Colon (tissue), 2 donors: ENCODE data around the gene MAP2K7.
"Not testable (repeated sequence)": the region's sequence is repeated elsewhere in the genome, so short reads cannot be mapped to it uniquely, and the experiment has no call there.

Experiments used
- FAIRE-seq: peaks from 2 replicates; lab custom pipeline; 2012; peaks lifted over from hg19 to GRCh38; lab: Jason Lieb, UNC
- donor health status: control.
- donor health status: control.

Gene MAP2K7

GRCh38 chr19:7903244-7904073, at the start of gene MAP2K7:
Gene MAP2K7 (plus strand): TSS chr19:7903877. CDS start chr19:7903945, 68 bp downstream.
- no peak for FAIRE-seq

DNA sequence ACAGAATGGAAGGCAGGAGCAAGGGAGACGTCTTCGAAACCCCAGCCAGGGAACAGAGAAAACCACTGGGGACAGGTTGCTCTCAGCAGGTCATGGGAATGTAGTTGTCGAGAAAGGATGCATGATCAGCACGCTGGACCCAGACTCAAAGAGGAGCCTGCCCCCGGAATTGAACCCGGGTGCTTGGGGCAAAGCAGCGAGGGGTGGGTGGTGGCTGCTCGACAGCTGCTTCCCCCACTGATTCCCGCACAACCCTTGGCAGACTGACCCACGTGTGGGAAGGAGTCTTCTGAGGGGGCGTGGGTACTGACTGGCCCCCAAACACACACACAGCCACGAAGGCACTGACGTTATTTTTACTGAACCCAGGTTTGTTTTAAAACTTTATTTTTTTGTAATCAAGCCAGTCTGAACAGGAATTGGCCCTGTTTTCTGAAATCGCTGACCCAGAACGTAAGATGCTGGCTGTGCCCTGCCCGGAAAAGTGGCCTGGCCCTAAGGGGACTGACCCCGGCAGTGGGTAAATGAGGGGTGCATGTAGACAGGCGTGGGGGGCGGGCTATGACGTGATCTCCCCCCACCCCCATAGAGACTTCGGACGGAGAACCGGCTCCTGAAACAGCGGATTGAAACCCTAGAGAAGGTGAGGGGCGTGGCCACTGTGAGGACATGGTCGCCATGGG, 48.1 kb upstream of the MAP2K7 start:
- no peak for FAIRE-seq

- no peak for FAIRE-seq
Measured at GRCh38 chr19:7856109-7856591, 47.5 kb upstream of the MAP2K7 start.

DNA sequence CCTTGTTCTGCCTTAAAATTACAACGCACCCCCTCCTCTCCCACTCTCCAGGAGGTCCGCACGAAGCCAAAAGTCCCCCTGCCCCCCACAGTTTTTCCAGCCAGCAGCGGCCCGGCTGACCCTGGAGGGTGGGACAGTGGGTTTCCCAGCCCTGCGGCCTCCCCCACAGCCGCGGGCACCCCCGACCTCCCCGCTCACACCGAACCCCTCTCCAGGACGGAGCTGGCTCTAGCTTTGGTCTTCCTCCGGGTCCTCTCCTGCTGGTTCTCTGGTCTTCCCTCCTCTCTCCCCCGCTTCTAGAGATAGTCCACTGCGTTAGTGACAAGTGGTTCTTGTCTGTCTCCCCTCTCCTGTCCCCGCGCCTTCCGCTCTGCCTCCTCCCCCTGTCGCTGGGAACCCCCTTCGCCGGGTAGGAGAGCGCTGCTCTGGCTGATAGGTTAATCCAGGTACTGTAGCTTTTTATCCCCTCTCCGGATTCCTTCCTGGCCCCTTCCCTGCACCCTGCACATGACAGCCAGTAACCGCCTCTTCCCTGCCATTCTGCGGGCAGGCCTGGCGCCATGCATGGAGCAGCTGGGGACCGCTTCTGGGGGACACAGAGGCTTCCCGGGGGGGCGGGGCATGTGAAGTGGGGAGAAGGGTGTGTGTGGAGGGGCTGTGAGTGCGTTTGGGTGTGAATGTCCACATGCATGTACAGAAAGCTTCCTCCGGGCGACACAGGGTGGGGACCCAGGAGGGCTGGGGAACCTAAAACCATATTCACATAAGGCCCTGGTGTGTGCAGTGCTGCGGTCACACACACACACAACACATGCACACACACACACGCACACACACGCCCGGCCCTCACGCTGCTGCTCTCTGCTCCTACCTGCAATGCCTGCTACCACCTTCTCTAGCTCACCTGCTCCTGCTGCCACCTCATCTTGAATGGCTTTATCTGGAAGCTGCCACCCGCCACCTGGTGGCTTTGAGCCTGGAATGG, 46.7 kb upstream of the MAP2K7 start:
- no peak for FAIRE-seq

DNA sequence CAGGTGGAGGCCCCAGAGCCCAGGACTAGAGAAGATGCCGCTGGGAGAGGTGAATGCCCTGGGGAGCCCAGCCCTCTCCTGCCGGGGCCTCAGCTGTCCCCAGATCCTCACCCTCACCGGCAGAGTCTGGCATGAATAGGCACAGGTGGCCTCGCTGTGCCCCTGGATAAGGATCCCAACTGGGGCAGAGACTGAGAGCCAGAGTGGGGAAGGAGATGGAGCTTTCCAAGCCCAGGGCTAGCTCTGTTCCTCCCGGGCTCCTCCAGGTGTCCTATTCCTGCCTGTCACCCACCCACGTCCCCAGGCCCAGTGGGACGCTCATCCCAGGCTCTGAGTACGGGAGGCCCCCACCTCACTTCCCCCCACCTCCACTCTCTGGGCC, 46.0 kb upstream of the MAP2K7 start:
- no peak for FAIRE-seq

DNA sequence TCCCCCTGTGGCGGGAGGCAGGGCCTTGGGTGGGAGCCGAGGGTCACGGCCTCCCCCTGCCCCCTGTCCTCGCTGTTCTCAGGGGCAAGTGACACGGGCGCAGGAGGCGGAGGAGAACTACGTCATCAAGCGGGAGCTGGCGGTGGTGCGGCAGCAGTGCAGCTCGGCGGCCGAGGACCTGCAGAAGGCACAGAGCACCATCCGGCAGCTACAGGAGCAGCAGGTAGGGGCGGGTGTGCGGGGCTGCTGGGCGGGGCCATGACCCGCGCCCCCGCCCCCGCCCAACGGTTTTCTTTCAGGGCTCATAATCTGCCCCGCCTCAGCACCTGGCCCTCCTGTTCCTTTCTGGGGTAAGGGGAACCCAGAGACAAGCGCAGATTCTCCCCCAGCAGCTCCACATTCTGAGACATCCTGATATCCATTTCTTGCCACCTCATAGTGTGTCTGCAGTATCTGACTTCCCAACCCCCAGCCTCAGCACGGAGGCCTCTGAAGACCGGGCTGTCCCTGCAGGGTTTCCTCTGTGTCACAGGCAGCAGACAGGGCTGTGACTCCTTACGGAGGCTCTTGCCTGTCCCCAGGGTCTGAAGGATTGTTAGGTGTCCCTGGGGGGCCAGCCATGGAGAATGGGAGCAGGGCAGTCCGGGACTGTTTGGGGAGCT, 45.4 kb upstream of the MAP2K7 start:
- no peak for FAIRE-seq

DNA sequence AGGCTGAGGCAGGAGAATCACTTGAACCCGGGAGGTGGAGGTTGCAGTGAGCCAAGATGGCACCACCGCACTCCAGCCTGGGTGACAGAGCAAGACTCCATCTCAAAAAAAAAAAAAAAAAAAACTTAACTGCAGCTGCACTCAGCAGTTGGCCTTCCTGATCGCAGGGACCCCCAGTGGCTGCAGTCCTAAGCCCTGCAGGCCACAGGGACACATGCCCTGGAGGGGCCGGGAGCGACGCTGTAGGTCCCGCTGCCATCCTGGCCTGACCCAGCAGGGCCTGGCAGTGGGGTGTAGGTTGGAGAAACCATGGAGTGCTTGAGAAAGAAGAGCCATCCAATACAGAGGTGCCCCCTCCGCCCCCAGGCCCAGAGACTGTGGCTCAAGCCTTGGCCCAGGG, 44.6 kb upstream of the MAP2K7 start:
- not testable (repeated sequence) for FAIRE-seq

DNA sequence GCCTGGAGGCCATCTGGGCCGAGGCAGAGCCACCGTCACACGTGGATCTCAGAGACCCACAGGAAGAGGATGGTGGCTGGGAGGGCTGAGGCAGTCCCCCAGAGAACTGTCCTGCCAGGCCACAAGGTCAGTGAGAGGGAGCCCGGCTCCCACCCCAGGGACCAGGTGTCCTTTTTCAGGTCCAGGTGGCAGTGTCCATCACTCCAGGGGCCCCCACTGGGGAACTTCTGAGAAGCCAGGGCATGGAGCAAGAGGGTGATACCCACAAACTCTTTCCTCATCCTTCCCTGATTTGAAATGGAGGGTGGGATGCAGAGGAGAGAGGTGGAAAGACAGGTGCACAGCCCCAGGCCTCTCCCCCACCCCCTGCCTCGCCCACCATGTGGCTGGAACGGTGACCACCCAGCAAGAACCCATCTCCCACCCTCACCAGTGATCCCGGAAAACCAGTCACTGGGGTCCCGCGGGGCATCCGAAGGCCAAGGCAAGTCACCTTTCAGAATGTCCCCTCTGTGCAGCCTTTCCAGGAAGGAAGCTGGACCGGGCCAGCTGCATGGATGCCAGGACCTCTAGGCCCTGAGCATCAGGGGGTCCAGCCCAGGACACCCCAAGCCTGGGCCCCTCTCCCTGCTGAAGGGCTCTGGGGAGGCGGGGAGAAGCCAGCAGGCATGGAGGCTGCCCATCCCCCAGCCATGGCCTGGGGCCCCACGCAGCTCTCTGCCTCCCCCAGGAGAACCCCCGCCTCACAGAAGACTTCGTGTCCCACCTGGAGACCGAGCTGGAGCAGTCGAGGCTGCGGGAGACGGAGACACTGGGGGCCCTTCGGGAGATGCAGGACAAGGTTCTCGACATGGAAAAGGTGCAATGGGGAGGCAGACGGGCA, 43.6 kb upstream of the MAP2K7 start:
- no peak for FAIRE-seq

DNA sequence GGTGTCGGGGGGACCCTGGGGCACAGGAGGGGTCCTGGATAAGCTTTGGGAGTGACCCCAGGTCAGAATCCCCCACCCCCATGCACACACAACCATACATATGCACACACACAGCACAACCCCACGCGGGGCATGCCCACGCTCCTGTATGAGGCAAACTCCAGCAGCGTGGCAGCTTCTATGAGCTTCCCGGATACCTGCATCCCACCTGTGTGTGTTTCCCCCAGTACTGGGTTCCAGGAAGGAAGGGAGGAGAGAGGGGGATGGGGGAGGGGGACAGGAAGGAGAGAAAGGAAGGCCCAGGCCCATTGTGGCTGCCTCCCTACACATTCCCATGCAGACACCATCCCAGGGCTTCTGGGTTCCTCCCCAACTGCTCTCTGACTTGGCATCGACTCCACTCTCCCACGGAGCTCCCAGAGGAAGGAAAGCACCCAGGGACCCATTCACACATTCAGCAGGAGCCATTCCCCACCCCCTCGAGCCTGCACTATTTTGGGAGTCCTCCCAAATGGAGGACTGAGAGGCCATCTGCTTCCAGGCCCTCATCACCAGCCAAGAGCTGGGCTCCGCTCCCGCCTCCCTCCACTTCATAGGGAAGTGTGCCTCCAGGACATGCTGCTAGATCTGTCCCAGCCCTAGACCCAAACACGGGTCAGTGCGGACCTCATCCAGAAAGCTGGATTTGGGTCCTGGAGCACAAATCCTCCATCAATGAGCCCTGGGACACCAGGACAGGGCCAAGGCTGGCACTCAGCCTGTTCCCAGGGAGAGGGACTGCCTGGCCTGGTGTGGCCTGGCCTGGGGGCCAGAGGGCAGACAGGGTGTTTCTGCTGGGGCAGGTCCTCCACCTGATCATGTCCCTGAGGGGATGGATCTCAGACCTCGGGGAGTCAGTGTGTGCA, 42.7 kb upstream of the MAP2K7 start:
- no peak for FAIRE-seq

DNA sequence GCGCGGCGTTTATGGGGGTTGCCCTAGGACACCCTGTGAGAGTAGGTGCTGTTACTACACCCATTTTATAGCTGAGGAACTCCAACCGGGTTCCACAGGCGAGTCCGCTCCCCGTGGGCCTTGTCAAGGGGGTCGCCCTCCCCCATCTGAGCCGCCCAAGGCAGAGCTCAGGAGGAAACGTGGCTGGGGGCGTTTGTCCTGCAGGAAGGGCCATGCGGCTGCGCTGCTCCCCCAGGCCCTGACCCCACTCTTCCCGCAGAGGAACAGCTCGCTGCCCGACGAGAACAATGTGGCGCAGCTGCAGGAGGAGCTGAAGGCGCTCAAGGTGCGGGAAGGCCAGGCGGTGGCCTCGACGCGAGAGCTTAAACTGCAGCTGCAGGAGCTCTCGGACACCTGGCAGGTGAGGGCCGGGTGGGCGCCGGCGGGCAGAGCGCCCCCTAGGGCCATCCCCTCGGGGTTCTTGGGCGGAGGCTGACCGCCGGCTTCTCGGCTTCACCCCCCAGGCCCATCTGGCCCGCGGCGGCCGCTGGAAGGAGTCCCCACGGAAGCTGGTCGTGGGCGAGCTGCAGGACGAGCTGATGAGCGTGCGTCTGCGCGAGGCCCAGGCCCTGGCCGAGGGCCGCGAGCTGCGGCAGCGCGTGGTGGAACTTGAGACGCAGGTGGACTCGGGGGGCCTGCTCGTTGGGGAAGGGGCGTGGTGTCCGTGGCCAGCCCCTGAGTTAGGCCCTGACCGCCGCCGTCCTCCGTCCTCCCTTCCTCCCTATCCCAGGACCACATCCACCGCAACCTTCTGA, 41.9 kb upstream of the MAP2K7 start:
- FAIRE-seq = no peak

- FAIRE-seq = no peak
Measured at GRCh38 chr19:7862413-7862951, 41.2 kb upstream of the MAP2K7 start.

DNA sequence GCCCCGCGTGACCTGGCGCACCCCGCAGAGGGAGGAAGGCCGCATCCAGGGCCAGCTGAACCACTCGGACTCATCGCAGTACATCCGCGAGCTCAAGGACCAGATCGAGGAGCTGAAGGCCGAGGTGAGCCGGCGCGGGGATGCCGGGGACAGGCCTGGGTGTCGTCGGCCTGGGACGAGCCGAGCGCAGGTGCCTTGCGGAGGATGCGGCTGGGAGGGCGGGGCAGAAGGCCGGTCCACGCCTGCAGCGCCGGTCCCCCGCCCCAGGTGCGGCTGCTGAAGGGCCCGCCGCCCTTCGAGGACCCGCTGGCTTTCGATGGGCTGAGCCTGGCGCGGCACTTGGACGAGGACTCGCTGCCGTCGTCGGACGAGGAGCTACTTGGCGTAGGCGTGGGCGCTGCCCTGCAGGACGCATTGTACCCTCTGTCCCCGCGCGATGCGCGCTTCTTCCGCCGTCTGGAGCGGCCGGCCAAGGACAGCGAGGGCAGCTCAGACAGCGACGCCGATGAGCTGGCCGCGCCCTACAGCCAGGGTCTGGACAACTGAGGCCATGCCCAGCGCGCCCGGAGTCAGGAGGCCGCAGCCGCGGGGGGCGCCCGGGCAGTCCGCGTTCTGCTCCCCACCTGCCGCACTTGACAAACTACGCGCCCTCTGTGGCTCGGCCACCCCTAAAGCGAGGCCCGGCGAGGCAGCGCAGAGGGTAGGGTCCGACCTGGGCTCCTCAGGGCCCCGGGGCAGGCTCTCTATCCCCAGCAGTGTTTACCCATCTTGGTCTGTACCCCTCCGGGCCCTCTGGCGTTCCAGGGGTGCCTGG, 40.3 kb upstream of the MAP2K7 start:
- no peak for FAIRE-seq

DNA sequence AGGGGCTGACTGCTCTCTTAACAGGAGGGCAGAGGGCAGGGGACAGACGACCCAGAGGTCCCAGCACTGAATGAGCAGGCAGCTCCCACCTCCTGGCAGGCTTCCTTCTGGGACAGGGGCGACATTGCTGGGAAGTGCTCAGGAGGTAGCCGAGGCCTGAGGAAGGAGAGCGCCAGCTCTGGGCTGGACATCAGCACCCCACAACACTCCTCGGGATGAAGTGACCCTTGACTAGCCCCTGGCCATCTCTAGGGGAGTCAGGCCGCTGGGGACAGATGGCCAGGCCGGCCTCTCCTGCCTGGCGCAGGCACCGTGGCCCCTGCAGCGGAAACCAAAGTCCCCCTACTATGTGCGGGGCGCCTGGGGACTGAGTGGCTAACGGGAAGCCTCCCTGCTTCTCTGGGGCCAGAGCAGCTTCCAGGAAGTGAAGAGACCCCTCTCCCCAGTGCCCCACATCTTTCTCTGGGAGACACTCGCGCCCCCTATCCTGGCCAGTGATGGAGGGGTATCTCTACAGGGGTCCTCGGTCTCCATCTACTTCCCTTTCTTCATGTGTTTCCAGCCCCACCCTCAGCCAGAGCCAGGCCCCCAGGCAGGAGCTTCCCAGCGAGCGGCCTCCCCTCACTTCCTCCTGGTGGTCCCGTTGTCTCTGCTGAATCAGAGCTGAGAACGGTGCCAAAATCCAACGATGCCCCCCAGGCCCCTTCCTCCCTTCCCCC, 39.5 kb upstream of the MAP2K7 start:
- FAIRE-seq = no peak

DNA sequence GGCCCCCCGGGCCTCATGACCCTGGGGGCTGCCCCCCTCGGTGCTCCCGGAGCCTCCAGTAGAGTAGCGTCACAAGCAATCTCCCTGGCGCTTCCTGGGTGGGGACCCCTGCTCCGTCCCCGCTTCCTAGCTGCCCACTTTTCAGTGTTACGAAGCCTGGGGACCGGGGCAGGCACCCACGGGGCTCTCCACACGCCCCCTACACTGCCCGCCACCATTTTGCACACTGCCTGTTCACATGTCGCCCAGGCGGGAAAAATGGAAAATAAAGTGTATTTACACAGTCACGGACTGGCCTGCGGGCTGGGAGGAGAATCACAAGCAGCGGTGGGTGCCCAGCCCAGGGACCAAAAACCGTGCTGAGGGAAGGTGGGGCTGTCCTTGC, 39.0 kb upstream of the MAP2K7 start:
- FAIRE-seq = no peak

DNA sequence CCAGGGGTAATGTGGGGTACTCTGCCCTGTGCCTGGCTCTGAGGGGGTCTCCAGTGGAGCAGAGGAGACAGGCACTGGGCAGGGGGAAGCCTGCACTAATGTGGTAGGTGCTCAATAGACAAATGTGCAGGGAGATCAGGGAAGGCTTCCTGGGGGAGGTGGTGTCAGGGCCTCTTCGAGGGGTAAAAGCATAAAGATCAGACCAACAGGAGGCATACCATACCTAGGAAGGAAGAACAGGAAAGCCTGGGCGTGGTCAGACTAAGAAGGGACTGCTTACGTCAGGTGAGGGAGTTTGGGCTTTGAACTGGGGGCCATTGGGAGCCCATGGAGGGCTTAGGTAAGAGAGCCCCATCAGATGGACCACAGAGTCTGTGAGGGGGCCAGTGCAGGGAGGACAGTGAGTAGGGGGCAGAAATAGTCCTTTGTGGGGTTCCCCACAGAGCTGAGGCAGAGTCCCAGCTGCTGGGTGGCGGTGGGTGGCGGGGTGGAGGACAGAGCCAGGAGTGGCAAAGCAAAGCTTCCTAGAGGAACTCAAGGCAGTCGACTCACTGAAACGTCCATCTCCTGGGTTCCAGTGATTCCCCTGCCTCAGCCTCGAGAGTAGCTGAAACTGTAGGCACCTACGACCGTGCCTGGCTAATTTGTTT, 38.3 kb upstream of the MAP2K7 start:
- no peak for FAIRE-seq

- FAIRE-seq = no peak
Measured at GRCh38 chr19:7866399-7867091, 37.1 kb upstream of the MAP2K7 start.
